ENCODE data around the gene ZFR.

- TF ChIP-seq TAF1 (conservative IDR thresholded peaks at IDR 0.05) (no peak), CTCF (IDR thresholded peaks at IDR 0.05; ENCODE audit: low read depth, low read length, missing input control) (no peak), REST (IDR thresholded peaks at IDR 0.05) (no peak), GABPA (IDR thresholded peaks at IDR 0.05 in 1 of 2, conservative IDR thresholded peaks at IDR 0.05 in 1 of 2) (no peak), YY1 (IDR thresholded peaks at IDR 0.05) (no peak), FOXA1 (IDR thresholded peaks at IDR 0.05) (no peak)
These were observed 112.6 kb downstream of the ZFR start for GRCh38 chr5:32331935-32332274.
